GM10266 (cell line): ENCODE results near the gene MTERF4.

Experiments used
- DNase-seq: peaks from one replicate; pipeline ENCODE4 v3.0.0; 2012; ENCODE audit errors: extremely low spot score
- TF ChIP-seq, protein P1 (sequence below): IDR thresholded peaks from 2 replicates; pipeline ENCODE4 v1.5.1; 2012; ENCODE audit warnings: mild to moderate bottlenecking, low read depth; ENCODE audit not compliant: control insufficient read depth, insufficient read depth; ENCODE audit errors: missing control alignments

The MTERF4 gene

DNA sequence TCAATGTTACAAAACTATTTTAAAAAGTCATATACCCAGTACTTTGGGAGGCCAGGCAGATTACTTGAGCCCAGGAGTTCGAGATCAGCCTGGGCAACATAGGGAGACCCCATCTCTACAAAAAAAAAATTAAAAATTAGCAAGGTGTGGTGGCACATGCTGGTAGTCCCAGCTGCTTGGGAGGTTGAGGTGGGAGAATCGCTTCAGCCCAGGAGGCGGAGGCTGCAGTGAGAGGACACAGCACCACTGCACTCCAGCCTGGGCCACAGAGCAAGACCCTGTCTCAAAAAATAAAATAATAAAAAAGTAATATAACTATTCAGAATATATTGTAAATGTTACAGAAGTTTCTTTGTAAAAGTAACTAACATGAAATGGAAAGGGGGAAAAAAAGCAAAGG, 45.2 kb upstream of the MTERF4 start:
- TF ChIP-seq, protein P1, sequence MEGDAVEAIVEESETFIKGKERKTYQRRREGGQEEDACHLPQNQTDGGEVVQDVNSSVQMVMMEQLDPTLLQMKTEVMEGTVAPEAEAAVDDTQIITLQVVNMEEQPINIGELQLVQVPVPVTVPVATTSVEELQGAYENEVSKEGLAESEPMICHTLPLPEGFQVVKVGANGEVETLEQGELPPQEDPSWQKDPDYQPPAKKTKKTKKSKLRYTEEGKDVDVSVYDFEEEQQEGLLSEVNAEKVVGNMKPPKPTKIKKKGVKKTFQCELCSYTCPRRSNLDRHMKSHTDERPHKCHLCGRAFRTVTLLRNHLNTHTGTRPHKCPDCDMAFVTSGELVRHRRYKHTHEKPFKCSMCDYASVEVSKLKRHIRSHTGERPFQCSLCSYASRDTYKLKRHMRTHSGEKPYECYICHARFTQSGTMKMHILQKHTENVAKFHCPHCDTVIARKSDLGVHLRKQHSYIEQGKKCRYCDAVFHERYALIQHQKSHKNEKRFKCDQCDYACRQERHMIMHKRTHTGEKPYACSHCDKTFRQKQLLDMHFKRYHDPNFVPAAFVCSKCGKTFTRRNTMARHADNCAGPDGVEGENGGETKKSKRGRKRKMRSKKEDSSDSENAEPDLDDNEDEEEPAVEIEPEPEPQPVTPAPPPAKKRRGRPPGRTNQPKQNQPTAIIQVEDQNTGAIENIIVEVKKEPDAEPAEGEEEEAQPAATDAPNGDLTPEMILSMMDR, result no peak

DNA sequence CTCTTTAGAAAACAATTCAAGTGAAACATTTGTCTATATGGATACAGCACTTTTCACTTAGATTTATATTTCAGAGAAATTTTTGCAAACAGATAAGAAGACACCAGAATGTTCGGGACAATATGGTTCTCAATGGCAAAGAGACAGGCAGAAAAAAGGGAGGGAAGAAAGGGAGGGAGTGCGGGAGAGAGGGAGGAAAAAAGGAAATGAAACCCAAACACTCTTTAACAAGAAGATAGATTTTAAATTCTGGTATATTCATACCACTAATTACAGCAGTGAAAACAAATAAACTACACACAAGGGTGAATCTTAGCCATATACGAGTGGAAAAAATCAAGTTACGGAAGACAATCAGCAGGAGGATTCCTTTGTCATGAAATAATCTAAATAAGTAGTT, 44.2 kb upstream of the MTERF4 start:
- DNase-seq, result no peak
- TF ChIP-seq, protein P1, result no peak

More for the DNA sequence above, 45.2 kb upstream of the MTERF4 start:
- DNase-seq, result no peak

DNA sequence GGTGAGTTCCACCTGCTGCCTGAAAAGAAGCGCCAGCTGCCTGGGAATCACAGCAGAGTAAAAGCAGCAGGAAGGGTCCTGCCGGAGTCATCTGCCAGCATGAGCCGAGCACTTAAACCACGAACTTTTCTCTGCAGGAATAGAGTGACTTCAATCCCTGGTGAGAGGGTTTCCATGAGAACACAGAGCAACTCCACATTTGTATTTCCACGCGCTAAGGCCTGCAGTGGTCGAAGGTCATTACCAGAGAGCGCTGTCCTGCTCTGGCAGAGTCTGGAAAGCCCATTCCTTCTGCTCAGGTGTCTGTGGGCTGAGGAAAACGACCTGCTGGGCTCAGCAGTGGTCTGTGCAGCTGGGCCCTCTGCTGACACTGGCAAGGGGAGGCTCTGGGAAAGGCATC, 40.5 kb upstream of the MTERF4 start:
- TF ChIP-seq, protein P1, result no peak
- DNase-seq, result no peak

DNA sequence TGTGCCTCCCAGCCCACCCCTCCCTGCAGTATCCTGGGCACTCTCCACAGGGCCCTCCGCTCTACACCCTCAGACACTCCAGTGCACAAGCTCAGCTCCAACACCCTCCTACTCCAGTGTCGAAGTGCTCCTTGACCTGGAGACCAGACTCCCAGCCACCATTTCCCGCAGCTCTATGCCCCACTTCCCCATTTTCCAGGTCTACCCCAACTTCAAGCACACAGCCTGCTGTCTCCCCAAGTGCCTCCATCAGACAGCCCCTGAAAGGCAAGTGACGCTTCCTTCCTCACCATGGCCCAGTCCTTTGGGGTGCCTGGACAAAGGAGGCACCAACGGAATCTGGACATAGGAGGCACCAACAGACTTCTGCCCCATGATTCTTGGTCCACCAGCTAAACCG, 40.0 kb upstream of the MTERF4 start:
- no peak for DNase-seq
- TF ChIP-seq, protein P1, result no peak

DNA sequence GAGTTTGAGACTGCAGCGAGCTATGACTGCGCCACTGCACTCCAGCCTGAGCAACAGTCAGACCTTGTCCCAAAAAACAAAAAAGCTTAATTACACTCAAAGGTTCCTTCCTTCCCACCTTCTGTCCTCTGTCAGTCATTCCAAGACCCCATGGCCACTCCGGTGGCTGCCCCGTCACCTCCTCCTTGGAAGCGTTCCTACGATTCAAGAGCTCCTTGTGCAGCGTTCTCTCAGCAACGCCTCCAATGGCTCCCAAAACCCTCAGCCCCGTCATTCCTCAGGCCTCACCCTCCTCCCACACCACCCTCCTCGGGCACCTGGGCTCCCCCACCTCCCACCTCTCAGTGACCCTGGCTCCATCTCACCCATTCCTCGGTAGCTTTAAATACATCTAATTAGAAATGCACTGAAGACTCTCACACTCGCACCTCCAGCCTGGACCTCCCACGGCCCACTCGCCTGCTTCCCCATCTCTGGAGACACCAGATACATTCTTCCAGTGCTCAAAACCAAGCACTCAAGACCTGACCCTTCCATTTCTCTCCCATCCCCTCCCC, 39.2 kb upstream of the MTERF4 start:
- TF ChIP-seq, protein P1, result no peak
- DNase-seq, result no peak

DNA sequence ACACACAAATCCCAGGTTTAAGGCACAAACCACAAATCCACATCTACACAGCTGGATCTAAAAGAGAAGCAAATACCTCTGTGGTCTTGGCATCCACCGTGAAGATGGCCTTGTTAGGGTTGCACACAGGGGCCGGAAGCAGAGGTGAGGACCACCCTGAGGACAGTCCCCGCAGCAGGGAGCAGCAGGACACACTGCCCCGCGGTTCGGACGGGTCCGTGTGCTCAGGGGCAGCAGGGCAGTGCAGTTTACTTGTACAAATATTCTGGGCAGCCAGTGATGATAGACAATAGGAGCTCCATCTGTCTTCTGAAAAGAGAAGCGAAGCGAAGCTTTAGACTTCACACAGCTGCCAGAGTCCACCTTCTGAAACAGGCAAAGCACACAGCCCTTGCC, 38.4 kb upstream of the MTERF4 start:
- TF ChIP-seq, protein P1, result no peak
- no peak for DNase-seq

DNA sequence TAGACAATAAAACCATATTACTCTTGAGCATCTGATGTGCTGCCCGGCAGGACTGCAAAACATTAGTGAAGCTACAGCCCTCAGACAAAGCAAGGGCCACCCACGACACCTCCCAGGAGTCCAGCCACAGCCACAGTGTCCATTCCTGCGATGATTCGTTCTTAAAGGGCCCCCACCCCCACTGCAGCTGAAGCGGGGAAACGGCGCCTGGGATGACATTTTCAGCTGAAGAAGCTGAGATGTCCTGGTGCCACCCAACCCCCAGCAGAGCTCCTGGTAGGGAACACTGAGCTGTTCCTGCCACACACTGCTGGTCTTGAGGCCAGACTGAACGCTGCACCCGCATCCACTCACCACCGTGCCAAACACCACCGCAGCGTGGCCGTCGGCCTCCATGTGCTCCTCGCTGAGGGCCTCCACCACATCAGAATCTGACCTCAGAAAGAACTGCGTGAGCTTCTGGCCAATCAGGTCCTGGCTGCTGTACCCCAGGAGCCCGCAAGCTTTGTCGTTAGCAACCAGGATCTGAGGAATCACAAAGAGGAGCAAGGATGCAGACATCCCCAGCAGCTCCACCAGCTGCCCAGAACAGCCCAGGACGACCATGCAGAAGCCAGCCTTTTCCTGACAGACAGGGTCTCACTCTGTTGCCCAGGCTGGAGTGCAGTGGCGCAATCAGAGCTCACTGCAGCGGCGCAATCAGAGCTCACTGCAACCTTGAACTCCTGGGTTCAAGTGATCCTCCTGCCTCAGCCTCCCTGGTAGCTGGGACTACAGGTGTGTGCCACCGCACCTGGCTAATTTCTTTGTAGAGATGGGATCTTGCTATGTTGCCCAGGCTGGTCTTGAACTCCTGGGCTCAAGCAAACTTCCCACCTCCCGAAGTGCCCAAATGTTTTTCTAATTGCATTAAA, 37.7 kb upstream of the MTERF4 start:
- no peak for DNase-seq
- TF ChIP-seq, protein P1, result no peak
